HT-29 (cell line): Measurements from ENCODE around the gene C11orf68. TPM values are rescaled to one million over a fixed set of nuclear protein-coding genes. Genes with fewer than 3 reads are reported as not detected.

Experiments used
- DNase-seq: peaks from one replicate; pipeline ENCODE4 v3.0.0-alpha.2; 2015; ENCODE audit warnings: low spot score
- total RNA-seq: library from RNA; depleted of rRNA; stranded (reverse); fragments of >200 nt; shearing (Covaris generic); gene quantifications from 2 replicates; pipeline ENCODE4 v1.2.3, GENCODE V29; 2014

Gene C11orf68
- total RNA-seq, 1 experiment from 2014 or later: 24.5 TPM

DNA sequence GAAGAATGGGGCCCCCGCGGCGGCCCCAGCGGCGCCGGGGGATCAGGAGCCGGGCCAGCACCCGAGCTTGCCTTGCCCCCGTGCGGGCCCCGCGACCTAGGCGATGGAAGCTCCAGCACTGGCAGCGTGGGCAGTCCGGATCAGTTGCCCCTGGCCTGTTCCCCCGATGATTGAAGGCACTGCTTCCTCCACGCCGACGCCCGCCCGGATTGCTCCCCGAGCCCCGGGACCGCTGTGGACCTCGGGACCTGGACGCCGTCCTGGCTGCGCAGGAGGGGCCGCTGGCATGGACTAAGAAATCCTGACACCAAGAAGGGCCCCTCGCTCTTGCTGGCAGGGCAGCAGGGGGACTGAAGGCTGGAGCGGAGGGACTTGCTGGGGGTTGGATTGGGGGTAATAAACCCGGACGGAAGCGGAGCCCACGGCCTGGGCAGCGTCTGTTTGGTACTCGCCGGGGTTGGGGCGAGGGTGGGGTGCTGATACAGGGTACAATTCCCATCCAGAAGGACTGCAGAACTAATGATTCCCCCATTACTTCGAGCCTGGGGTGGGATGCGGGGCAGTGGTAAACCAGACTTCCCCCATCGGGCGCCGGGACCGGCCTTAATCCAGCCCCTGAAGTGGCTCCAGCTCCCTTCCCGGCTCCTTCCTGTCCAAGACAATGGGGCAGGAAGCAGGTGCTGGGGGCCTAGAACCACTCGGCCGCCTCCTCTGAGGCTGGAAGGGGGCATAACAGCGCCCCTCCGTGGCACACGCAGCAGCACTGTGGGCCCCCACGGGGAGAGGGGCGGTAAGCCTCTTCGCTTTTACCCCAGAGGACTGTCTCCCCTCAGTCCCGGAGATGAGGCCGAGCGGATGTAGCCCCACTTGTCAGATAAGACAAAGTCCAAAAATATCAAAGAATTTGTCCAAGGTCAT lies 27.4 kb downstream of the C11orf68 start:
- DNase-seq: no peak

- DNase-seq: peak; percentile 98
Measured at GRCh38 chr11:65890324-65891218, 28.3 kb downstream of the C11orf68 start, which contains the start of gene CCDC85B. CCDC85B (plus strand) TSS chr11:65890673; CDS start chr11:65890784, 111 bp downstream.

- DNase-seq: peak; percentile 99
Measured at GRCh38 chr11:65888163-65888814, 30.6 kb downstream of the C11orf68 start, which contains the start of gene FIBP. FIBP (minus strand) TSS chr11:65888471; CDS start chr11:65888418, 53 bp downstream.

- no peak for DNase-seq
Measured at GRCh38 chr11:65887723-65888162, 31.1 kb downstream of the C11orf68 start.

GRCh38 chr11:65886826-65887722 lies 31.8 kb downstream of the C11orf68 start:
- peak; percentile 19 for DNase-seq

GRCh38 chr11:65885808-65886536 lies 32.9 kb downstream of the C11orf68 start:
- DNase-seq: no peak

DNA sequence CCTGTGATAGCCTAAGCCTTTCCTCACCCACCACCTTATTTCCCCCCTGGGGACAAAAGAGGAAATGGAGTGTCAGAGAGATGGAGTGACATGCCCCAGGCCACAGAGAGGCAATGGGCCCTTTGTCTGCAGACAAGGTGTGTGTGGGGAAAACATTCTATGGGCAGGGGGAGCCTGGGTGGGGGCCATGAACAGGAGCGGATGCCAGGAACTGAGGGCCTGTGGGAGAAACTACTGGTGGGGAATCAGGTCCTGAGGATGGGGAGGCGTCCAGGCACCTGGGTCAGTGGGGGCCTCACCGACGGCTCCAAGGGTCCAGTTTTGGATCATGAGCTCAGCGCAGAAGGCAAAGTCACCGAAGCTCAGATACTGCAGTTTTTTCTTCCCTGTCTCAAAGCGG lies 33.6 kb downstream of the C11orf68 start:
- no peak for DNase-seq

- peak; percentile 91 for DNase-seq
Measured at GRCh38 chr11:65884716-65885092, 34.2 kb downstream of the C11orf68 start.

DNA sequence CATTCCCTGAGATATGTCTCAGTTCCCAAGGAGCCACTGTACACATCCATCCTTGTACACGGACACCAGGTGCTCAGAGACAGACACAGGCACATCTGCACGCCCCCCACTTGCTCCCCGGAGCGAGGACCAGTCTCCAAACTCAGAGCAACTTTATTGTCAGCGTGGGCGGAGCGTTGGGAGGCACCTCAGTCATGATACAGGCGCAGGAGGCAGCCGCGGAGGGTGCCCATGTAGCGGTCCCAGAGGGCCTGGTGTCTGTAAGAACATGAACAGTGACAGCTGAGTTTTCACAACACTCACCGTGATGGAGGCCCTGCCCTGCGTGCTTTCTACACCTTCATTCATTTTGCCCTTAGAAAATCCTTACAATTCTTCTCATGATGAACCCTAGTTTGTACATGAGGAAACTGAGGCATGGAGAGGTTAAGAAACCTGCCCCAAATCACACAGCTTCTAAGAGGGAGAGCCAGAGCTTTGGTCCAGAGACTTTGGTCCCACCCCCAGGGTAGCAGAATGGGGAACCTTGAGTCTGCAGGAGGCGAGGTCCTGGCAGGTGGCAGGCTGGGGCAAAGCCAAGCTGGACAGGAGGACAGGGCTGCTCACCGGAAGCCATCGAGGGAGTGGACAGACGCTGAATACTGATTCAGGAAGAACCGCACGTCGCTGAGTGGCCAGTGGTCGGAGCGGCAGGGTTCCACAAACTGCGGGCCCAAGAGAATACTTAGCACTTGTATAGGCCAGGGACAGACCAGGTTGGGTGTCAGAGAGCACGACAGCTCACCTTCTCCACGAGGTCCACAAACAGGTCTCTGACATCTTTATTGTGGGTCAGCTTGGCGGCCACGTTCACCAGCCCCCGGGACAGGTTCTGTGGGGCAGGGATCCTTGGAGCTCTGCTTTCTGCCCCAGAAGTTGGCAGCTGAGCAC lies 34.8 kb downstream of the C11orf68 start:
- no peak for DNase-seq

GRCh38 chr11:65883058-65883761 lies 35.7 kb downstream of the C11orf68 start:
- DNase-seq: no peak

GRCh38 chr11:65882120-65883057 lies 36.5 kb downstream of the C11orf68 start:
- DNase-seq: no peak

GRCh38 chr11:65880844-65881421 lies 37.9 kb downstream of the C11orf68 start:
- DNase-seq: no peak

DNA sequence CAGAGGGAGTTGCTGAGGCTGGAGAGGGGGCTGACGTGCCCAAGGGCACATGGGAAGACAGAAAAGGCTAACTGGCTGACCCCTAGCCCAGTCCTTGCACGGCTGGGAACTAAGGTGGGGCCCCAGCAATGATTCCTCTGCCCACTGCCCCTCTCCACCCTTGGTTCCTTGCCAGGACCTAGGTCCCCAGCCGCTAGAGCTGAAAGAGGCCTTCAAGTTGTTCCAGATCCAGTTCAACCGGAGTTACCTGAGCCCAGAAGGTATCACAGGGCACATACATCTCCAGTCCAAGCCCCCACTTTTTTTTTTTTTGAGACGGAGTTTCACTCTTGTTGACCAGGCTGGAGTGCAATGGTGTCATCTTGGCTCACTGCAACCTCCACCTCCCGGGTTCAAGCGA lies 38.8 kb downstream of the C11orf68 start:
- DNase-seq: no peak

DNA sequence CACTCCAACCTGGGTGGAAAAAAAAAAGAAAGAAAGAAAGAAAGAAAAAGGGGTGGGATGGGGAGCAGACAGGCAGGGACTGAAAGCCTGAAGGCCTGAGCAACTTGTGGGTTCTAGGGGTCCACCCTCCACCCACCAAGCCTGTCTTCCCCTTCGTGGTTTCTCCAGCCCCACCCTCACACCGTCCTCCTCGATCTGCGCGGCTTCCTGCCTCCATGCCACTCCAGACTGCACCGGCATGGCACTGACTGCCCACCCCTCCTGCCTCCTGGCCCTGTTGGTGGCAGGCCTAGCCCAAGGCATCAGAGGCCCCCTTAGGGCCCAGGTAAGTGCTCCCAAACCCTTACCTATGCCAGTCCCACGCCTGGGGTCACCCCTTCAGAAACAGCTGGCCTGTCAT lies 39.2 kb downstream of the C11orf68 start, which contains the start of gene CTSW:
Gene CTSW (plus strand): TSS at position 221 of the 400 bp plus-strand sequence. CDS start 18 bp downstream, at position 239.
- no peak for DNase-seq

DNA sequence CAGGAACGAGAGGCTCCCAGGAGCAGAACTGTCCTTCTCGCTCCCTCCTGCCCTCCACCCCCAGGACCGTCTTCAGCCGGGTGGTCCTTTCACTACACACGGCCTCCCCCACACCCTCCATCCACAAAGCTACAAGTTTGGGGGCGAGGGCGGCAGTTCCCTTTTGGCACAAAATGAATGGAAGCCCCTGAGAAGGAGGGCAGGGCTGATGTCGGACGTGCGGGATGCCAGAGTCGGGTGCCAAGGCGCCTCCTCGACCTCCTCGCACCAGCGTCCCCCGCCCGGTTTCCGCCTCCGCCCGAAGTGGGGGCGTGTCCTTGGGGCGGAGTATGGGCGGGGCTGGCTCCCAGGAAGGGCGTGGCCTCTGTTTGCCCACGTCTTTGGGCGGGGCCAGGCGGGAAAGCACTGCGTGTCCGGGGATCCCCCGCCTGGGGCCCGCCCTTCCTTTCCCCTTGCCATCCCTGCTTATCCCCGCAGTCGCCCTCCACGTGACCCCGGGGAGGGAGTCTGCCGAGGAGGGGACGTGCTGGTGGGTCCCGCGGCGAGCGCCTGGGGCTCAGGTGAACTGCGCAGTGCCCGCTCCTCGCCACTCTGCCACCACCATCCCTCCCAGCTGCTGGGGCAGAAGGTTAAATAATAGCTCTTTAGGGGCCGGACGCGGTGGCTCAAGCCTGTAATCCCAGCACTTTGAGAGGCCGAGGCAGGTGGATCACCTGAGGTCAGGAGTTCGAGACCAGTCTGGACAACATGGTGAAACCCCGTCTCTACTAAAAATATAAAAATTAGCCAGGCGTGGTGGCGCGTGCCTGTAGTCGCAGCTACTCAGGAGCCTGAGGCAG lies 45.3 kb downstream of the C11orf68 start:
- peak; percentile 94 for DNase-seq
